Posterior vena cava (tissue), 2 donors: ENCODE data around the gene TCF23. TPM values are rescaled to one million over a fixed set of nuclear protein-coding genes. Genes with fewer than 3 reads are reported as not detected.
"Not testable (repeated sequence)": the region's sequence is repeated elsewhere in the genome, so short reads cannot be mapped to it uniquely, and the experiment has no call there.

Source experiments
- DNase-seq: peaks from one replicate; pipeline ENCODE4 v3.0.0-alpha.2; 2020; ENCODE audit warnings: low spot score
- intact Hi-C, 2 donors: fragments of 100-400 bp; cut with DNase I; formaldehyde crosslinking; loops; one replicate each; pipeline versions ENCODE4 v1.14.1 to v1.14.2; 2022 to 2023
- total RNA-seq, 2 donors: library from RNA; stranded (reverse); fragmentation: NEBNext Ultra II Directional; extraction: Animal tissue kit (Norgen Biotek cat#: 25700); gene quantifications; one replicate each; pipeline ENCODE4 v1.2.1, GENCODE V29; 2021
- donor health status: DM: yes; HTN: yes; CAD: no.
- donor health status: DM: yes; HTN: yes; CAD: no.

Gene TCF23
- total RNA-seq, 2 donors from 2014 or later, result 5.0 to 10.7 TPM

GRCh38 chr2:27149570-27150405, 984 bp downstream of the TCF23 start:
- peak; percentile 55 for DNase-seq
- intact Hi-C loops, result no loop called here

- peak; percentile 64 for DNase-seq
- intact Hi-C loops, result no loop called here
Measured at GRCh38 chr2:27150639-27151230, 1.9 kb downstream of the TCF23 start.

GRCh38 chr2:27152102-27152795, 3.4 kb downstream of the TCF23 start:
- peak; percentile 43 for DNase-seq

GRCh38 chr2:27152796-27153464, 4.1 kb downstream of the TCF23 start:
- intact Hi-C loops, result no loop called here
- DNase-seq, result no peak

More at GRCh38 chr2:27152102-27152795, 3.4 kb downstream of the TCF23 start:
- intact Hi-C loops, result no loop called here

- intact Hi-C loops, result no loop called here
- no peak for DNase-seq
Measured at GRCh38 chr2:27154488-27154887, 5.7 kb downstream of the TCF23 start.

- intact Hi-C loops, result no loop called here
- DNase-seq, result no peak
Measured at GRCh38 chr2:27155069-27155520, 6.3 kb downstream of the TCF23 start.

- intact Hi-C loops, result no loop called here
- DNase-seq, result no peak
Measured at GRCh38 chr2:27158468-27158867, 9.7 kb downstream of the TCF23 start.

GRCh38 chr2:27159271-27159670, 10.5 kb downstream of the TCF23 start:
- no peak for DNase-seq
- intact Hi-C loops, result no loop called here

GRCh38 chr2:27160191-27160590, 11.4 kb downstream of the TCF23 start:
- intact Hi-C loops, result no loop called here
- no peak for DNase-seq

GRCh38 chr2:27162151-27163121, 13.6 kb downstream of the TCF23 start:
- no peak for DNase-seq
- intact Hi-C loops, result no loop called here

GRCh38 chr2:27164960-27165763, 16.4 kb downstream of the TCF23 start:
- intact Hi-C loops, result no loop called here
- DNase-seq, result no peak

GRCh38 chr2:27170581-27171337, 22.0 kb downstream of the TCF23 start:
- intact Hi-C loops, result no loop called here
- DNase-seq, result no peak

GRCh38 chr2:27171351-27171848, 22.6 kb downstream of the TCF23 start:
- intact Hi-C loops, result no loop called here
- no peak for DNase-seq

- DNase-seq, result no peak
- intact Hi-C loops, result no loop called here
Measured at GRCh38 chr2:27174638-27175037, 25.8 kb downstream of the TCF23 start.

GRCh38 chr2:27175330-27175729, 26.5 kb downstream of the TCF23 start:
- intact Hi-C loops, result no loop called here
- DNase-seq, result no peak

- intact Hi-C loops, result not testable (repeated sequence)
Measured at GRCh38 chr2:27175781-27176180, 27.0 kb downstream of the TCF23 start.

More at GRCh38 chr2:27175781-27176180, 27.0 kb downstream of the TCF23 start:
- not testable (repeated sequence) for DNase-seq
